Right atrium auricular region (tissue), 2 donors: ENCODE results near the gene SSTR1. TPM values are rescaled to one million over a fixed set of nuclear protein-coding genes. Genes with fewer than 3 reads are reported as not detected.

Experiments used
- DNase-seq: peaks from one replicate; pipeline ENCODE4 v3.0.0-alpha.2; 2019; ENCODE audit warnings: low spot score
- H3K27ac ChIP-seq, 2 donors: fragments of 200-600 bp; sonication (generic); 1 replicate in 1 of 2; 2 replicates in 1 of 2; pipeline ENCODE4 v1.5.1; 2016 to 2019
- H3K27me3 ChIP-seq, 2 donors: fragments of 200-600 bp; sonication (generic); one replicate each; pipeline versions ENCODE4 v1.5.1 to v1.6.0; 2017 to 2019
- H3K36me3 ChIP-seq: fragments of 200-600 bp; sonication (generic); one replicate; pipeline ENCODE4 v1.5.1; 2016
- H3K4me1 ChIP-seq, 2 donors: fragments of 200-600 bp; sonication (generic); one replicate each; pipeline versions ENCODE4 v1.5.1 to v1.6.0; 2017 to 2019
- H3K4me3 ChIP-seq, 2 donors: fragments of 200-600 bp; sonication (generic); 1 replicate in 1 of 2; 2 replicates in 1 of 2; pipeline ENCODE4 v1.5.1; 2017 to 2019; ENCODE audit warnings: mild to moderate bottlenecking in 1 of 2, moderate library complexity in 1 of 2
- H3K9me3 ChIP-seq, 2 donors: fragments of 200-600 bp; sonication (generic); one replicate each; pipeline ENCODE4 v1.5.1; 2019
- CTCF ChIP-seq, 2 donors: fragments of 200-600 bp; sonication (generic); IDR thresholded peaks; one replicate each; pipeline ENCODE4 v1.5.1; 2019; ENCODE audit warnings: antibody characterized with exemption in 2 of 2
- total RNA-seq, 2 donors: library from RNA; depleted of rRNA; stranded (reverse); fragments of >200 nt; gene quantifications; one replicate each; pipeline ENCODE4 v1.1.0, GENCODE V29; 2016

SSTR1 gene
- total RNA-seq, 2 donors from 2014 or later: 0.41 to 1.8 TPM

GRCh38 chr14:38199076-38199475 is 8.6 kb upstream of the SSTR1 start:
- Histone ChIP-seq H3K9me3 (no peaks in the 10 kb centered on the region), H3K4me1 (no peaks in the 10 kb centered on the region), H3K27ac (no peak overlapping the region), H3K36me3 (no peaks in the 10 kb centered on the region), H3K4me3 (no peak overlapping the region), H3K27me3 (no peaks in the 10 kb centered on the region)
- no peak for TF ChIP-seq CTCF (IDR thresholded peaks at IDR 0.05)
- DNase-seq: no peak

GRCh38 chr14:38199739-38200138 is 8.0 kb upstream of the SSTR1 start:
- no peak overlapping the region for H3K4me3 ChIP-seq
- H3K27me3 ChIP-seq: no peaks in the 10 kb centered on the region
- no peak for TF ChIP-seq CTCF (IDR thresholded peaks at IDR 0.05)
- no peaks in the 10 kb centered on the region for H3K4me1 ChIP-seq
- H3K36me3 ChIP-seq: no peaks in the 10 kb centered on the region
- H3K27ac ChIP-seq: no peak overlapping the region
- no peaks in the 10 kb centered on the region for H3K9me3 ChIP-seq
- DNase-seq: no peak

GRCh38 chr14:38201137-38201828 is 6.4 kb upstream of the SSTR1 start:
- Histone ChIP-seq H3K9me3 (peaks cover 0 to 5% of the 10 kb centered on the region in 2 donors), H3K36me3 (no peaks in the 10 kb centered on the region), H3K4me3 (no peak overlapping the region), H3K27ac (no peak overlapping the region), H3K27me3 (no peaks in the 10 kb centered on the region), H3K4me1 (no peaks in the 10 kb centered on the region)
- DNase-seq: no peak
- TF ChIP-seq CTCF (IDR thresholded peaks at IDR 0.05): no peak

GRCh38 chr14:38202444-38203191 is 5.1 kb upstream of the SSTR1 start:
- Histone ChIP-seq H3K9me3 (peaks cover 0 to 10% of the 10 kb centered on the region in 2 donors), H3K36me3 (no peaks in the 10 kb centered on the region), H3K27me3 (no peaks in the 10 kb centered on the region), H3K4me3 (no peak overlapping the region), H3K27ac (no peak overlapping the region), H3K4me1 (no peaks in the 10 kb centered on the region)
- DNase-seq: no peak
- TF ChIP-seq CTCF (IDR thresholded peaks at IDR 0.05): no peak

- TF ChIP-seq CTCF (IDR thresholded peaks at IDR 0.05): no peak
- H3K4me3 ChIP-seq: no peak overlapping the region
- no peaks in the 10 kb centered on the region for H3K36me3 ChIP-seq
- H3K9me3 ChIP-seq: peaks cover 0 to 10% of the 10 kb centered on the region in 2 donors
- DNase-seq: no peak
- H3K27me3 ChIP-seq: no peaks in the 10 kb centered on the region
- H3K27ac ChIP-seq: no peak overlapping the region
- H3K4me1 ChIP-seq: peaks cover 0 to 11% of the 10 kb centered on the region in 2 donors
Observed at GRCh38 chr14:38203929-38204718, 3.6 kb upstream of the SSTR1 start.
